A673 (cell line): ENCODE results near the gene ITPKC. TPM values are rescaled to one million over a fixed set of nuclear protein-coding genes. Genes with fewer than 3 reads are reported as not detected.
A peak's percentile ranks its signal among the peaks of the same experiment; 100 is the strongest.

Source experiments
- Bru-seq: library from RNA; stranded (reverse); fragments of 400-500 nt; gene quantifications from one replicate; lab custom pipeline; 2021; lab: Mats Ljungman, UMichigan
- BruChase-seq, 2 experiments: library from RNA; stranded (reverse); fragments of 400-500 nt; gene quantifications; one replicate each; lab custom pipeline; 2021; lab: Mats Ljungman, UMichigan
- BruUV-seq: library from RNA; stranded (reverse); fragments of 400-500 nt; replicated peaks from 2 replicates; lab custom pipeline; 2021; lab: Mats Ljungman, UMichigan
- CTCF ChIA-PET: fragments of 300-600 bp; sonication (Branson Sonifier 250); formaldehyde crosslinking; loops from one replicate; lab custom pipeline; 2022; ENCODE audit warnings: antibody characterized with exemption; lab: Charles Lee
- POLR2A ChIA-PET: fragments of 300-600 bp; sonication (Branson Sonifier 250); formaldehyde crosslinking; loops from one replicate; lab custom pipeline; 2022; ENCODE audit warnings: antibody characterized with exemption; ENCODE audit not compliant: low non-redundant PET; lab: Charles Lee
- DNase-seq: peaks from one replicate; pipeline ENCODE4 v3.0.0-alpha.2; 2015; ENCODE audit warnings: low spot score
- H3K27ac ChIP-seq: fragments of 200-600 bp; sonication (generic); 2 replicates; pipeline ENCODE4 v1.5.1; 2016; ENCODE audit warnings: mixed run types, low read depth, mild to moderate bottlenecking, mixed read lengths, antibody characterized with exemption, low read length; ENCODE audit not compliant: poor library complexity, severe bottlenecking
- H3K27me3 ChIP-seq: fragments of 200-600 bp; sonication (generic); replicated peaks from 2 replicates; pipeline ENCODE4 v1.6.1; 2017; ENCODE audit warnings: mixed run types, low read depth, mild to moderate bottlenecking, mixed read lengths, antibody characterized with exemption, low read length; ENCODE audit not compliant: insufficient read depth, poor library complexity
- H3K36me3 ChIP-seq: fragments of 200-600 bp; sonication (generic); 2 replicates; pipeline ENCODE4 v1.6.1; 2016; ENCODE audit warnings: mixed run types, mild to moderate bottlenecking, mixed read lengths, antibody characterized with exemption, low read length; ENCODE audit not compliant: insufficient read depth, poor library complexity, severe bottlenecking
- H3K4me1 ChIP-seq: fragments of 200-600 bp; sonication (generic); 2 replicates; pipeline ENCODE4 v1.6.1; 2017; ENCODE audit warnings: mixed run types, mild to moderate bottlenecking, mixed read lengths, antibody characterized with exemption, low read length; ENCODE audit not compliant: insufficient read depth, poor library complexity, severe bottlenecking
- H3K4me3 ChIP-seq: fragments of 200-600 bp; sonication (generic); 2 replicates; pipeline ENCODE4 v1.5.1; 2016; ENCODE audit warnings: low read depth, mixed run types, mild to moderate bottlenecking, mixed read lengths, low read length; ENCODE audit not compliant: poor library complexity, severe bottlenecking
- H3K9me3 ChIP-seq: fragments of 200-600 bp; sonication (generic); 2 replicates; pipeline ENCODE4 v1.6.1; 2016; ENCODE audit warnings: mixed run types, low read depth, mild to moderate bottlenecking, mixed read lengths, antibody characterized with exemption, low read length; ENCODE audit not compliant: poor library complexity, severe bottlenecking
- CTCF ChIP-seq: fragments of 300-800, 200-600 bp; sonication (generic); conservative IDR thresholded peaks from 2 replicates; pipeline ENCODE4 v1.5.1; 2017; ENCODE audit warnings: low read depth, mild to moderate bottlenecking, antibody characterized with exemption, low read length, moderate library complexity, mixed read lengths
- EZH2 ChIP-seq: fragments of 200-600 bp; sonication (generic); IDR thresholded peaks from 2 replicates; pipeline ENCODE4 v1.6.1; 2017; ENCODE audit warnings: borderline replicate concordance, low read depth, mild to moderate bottlenecking, mixed read lengths, antibody characterized with exemption, low read length; ENCODE audit not compliant: poor library complexity, severe bottlenecking
- intact Hi-C: fragments of 100-400 bp; cut with micrococcal nuclease; formaldehyde crosslinking; loops from one replicate; pipeline ENCODE4 v1.10.0; 2022; ENCODE audit not compliant: unreplicated experiment
- long read RNA-seq: library from polyadenylated mRNA; stranded (forward); transcript quantifications from one replicate; pipeline ENCODE4 v2.0.0, GENCODE V29; 2022
- total RNA-seq: library from RNA; stranded (reverse); gene quantifications from 2 replicates; pipeline ENCODE4 v1.2.3, GENCODE V29; 2021

The ITPKC gene
- total RNA-seq (7.2 and 8.5 TPM in 2 replicates), Bru-seq, nascent RNA (percentile 51 among the genes with signal in this experiment), BruChase-seq, experiment 1, labeled RNA remaining after a 2-hour chase (percentile 55 among the genes with signal in this experiment), BruChase-seq, experiment 2, labeled RNA remaining after a 6-hour chase (percentile 54 among the genes with signal in this experiment)
- long read RNA-seq, transcript ITPKC-201 (7 exons, 3,385 nt), result major isoform, 21 of 28 reads
- long read RNA-seq, partial matches to known transcripts, result 4 of 28 reads
- long read RNA-seq, other reads (novel, unspliced or antisense), result 3 of 28 reads

GRCh38 chr19:40716482-40717324 is at the start of gene ITPKC, which contains the start of gene COQ8B:
ITPKC (plus strand) TSS chr19:40717112; CDS start chr19:40717136, 24 bp downstream.
COQ8B (minus strand) TSS chr19:40716886; CDS start chr19:40714632, 2,254 bp downstream.
- ChIA-PET CTCF (no interaction called here), POLR2A (no interaction called here)
- Histone ChIP-seq H3K27me3 (no peaks in the 10 kb centered on the region), H3K27ac (peak within 1 kb of the TSS; percentile 80), H3K9me3 (no peaks in the 10 kb centered on the region), H3K36me3 (peaks cover 3% of the 10 kb centered on the region), H3K4me1 (peaks cover 39% of the 10 kb centered on the region), H3K4me3 (peak within 1 kb of the TSS; percentile 68)
- intact Hi-C loops, result loop anchor here (10.0 kb wide), 1 partner anchor 88 kb away; no protein-coding TSS in a partner anchor
- no peak for TF ChIP-seq EZH2
- TF ChIP-seq CTCF, result no peak
- peak; percentile 99 for DNase-seq
- BruUV-seq, result no TSS peak

GRCh38 chr19:40667602-40668001 is 49.3 kb upstream of the ITPKC start:
- peaks cover 30% of the 10 kb centered on the region for H3K36me3 ChIP-seq
- peaks cover 3% of the 10 kb centered on the region for H3K4me1 ChIP-seq
- no peak for DNase-seq
- no TSS peak for BruUV-seq
- intact Hi-C loops, result loop anchor here (10.0 kb wide), 1 partner anchor 307 kb away; no protein-coding TSS in a partner anchor
- ChIA-PET POLR2A (no interaction called here), CTCF (no interaction called here)
- TF ChIP-seq CTCF, result no peak
- no peak for TF ChIP-seq EZH2
- H3K27ac ChIP-seq, result no peak overlapping the region
- no peaks in the 10 kb centered on the region for H3K9me3 ChIP-seq
- no peaks in the 10 kb centered on the region for H3K27me3 ChIP-seq
- no peak overlapping the region for H3K4me3 ChIP-seq

- TF ChIP-seq EZH2 (no peak), CTCF (no peak)
- Histone ChIP-seq H3K36me3 (peaks cover 41% of the 10 kb centered on the region), H3K27me3 (no peaks in the 10 kb centered on the region), H3K27ac (no peak overlapping the region), H3K9me3 (no peaks in the 10 kb centered on the region), H3K4me1 (no peaks in the 10 kb centered on the region), H3K4me3 (no peak overlapping the region)
- CTCF ChIA-PET, result no interaction called here
- intact Hi-C loops, result loop anchor here (10.0 kb wide), 1 partner anchor 306 kb away; no protein-coding TSS in a partner anchor
- no peak for DNase-seq
- POLR2A ChIA-PET, result no interaction called here
- no TSS peak for BruUV-seq
These were observed 47.8 kb upstream of the ITPKC start for GRCh38 chr19:40668991-40669614.
